ENCODE results near the gene TLN1. TPM values are rescaled to one million over a fixed set of nuclear protein-coding genes. Genes with fewer than 3 reads are reported as not detected.
A peak's percentile ranks its signal among the peaks of the same experiment; 100 is the strongest.

TLN1 gene
- polyA plus RNA-seq, 4 donors, result 82.1 to 103 (median 88.5) TPM

GRCh38 chr9:35758475-35759050 lies 26.6 kb upstream of the TLN1 start:
- DNase-seq, result no peak
- 35 to 43% (median 35%) methylated on average over 3 of the region's 3 CpGs for WGBS, 3 donors
- peaks cover 0 to 24% (median 3%) of the 10 kb centered on the region in 3 donors for H3K4me1 ChIP-seq (ENCODE audit: control insufficient read depth in 3 of 3, insufficient read depth in 2 of 3, low read depth in 1 of 3, low read length in 2 of 3)

DNA sequence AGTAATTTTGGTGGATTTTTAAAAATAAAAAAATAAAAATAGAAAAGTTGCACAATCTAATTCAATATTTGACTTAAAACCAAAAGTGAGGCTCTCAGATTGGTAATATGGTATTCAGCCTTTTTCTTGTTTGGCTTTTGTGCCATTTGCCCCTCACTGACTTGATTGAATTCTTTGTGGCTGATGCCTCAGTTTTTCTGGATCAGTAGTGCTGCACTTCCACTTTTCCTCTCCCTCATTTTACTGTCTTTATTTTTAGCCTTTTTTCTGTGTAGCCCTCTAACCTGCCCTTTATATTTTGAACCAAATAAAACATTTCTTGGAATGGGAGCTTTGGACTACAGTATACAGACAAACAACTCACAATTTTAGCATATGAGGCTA lies 25.9 kb upstream of the TLN1 start:
- no peak for DNase-seq
- Histone ChIP-seq H3K27ac (ENCODE audit: low read depth in 1 of 3, low read length in 2 of 3) (peak overlapping the region in 1 of 3 donors; percentile 99), H3K4me1 (ENCODE audit: control insufficient read depth in 3 of 3, insufficient read depth in 2 of 3, low read depth in 1 of 3, low read length in 2 of 3) (peaks cover 0 to 24% (median 3%) of the 10 kb centered on the region in 3 donors), H3K9me3 (ENCODE audit: control insufficient read depth in 2 of 2, insufficient read depth in 1 of 2, low read depth in 1 of 2, low read length in 1 of 2) (no peaks in the 10 kb centered on the region), H3K36me3 (ENCODE audit: control insufficient read depth in 3 of 3, insufficient read depth in 2 of 3, low read depth in 1 of 3, low read length in 3 of 3) (peaks cover 4 to 25% (median 7%) of the 10 kb centered on the region in 3 donors), H3K4me3 (ENCODE audit: low read depth in 1 of 3, low read length in 3 of 3) (peak overlapping the region in 2 of 3 donors; percentile 74 to 89), H3K27me3 (ENCODE audit: control insufficient read depth in 3 of 3, insufficient read depth in 3 of 3, low read length in 3 of 3) (no peaks in the 10 kb centered on the region)
- FAIRE-seq, result no peak

More at GRCh38 chr9:35758475-35759050, 26.6 kb upstream of the TLN1 start:
- no peak overlapping the region for H3K4me3 ChIP-seq (ENCODE audit: low read depth in 1 of 3, low read length in 3 of 3)
- H3K36me3 ChIP-seq (ENCODE audit: control insufficient read depth in 3 of 3, insufficient read depth in 2 of 3, low read depth in 1 of 3, low read length in 3 of 3), result peaks cover 0 to 19% (median 2%) of the 10 kb centered on the region in 3 donors
- H3K9me3 ChIP-seq (ENCODE audit: control insufficient read depth in 2 of 2, insufficient read depth in 1 of 2, low read depth in 1 of 2, low read length in 1 of 2), result no peaks in the 10 kb centered on the region
- no peaks in the 10 kb centered on the region for H3K27me3 ChIP-seq (ENCODE audit: control insufficient read depth in 3 of 3, insufficient read depth in 3 of 3, low read length in 3 of 3)
- H3K27ac ChIP-seq (ENCODE audit: low read depth in 1 of 3, low read length in 2 of 3), result peak overlapping the region in 1 of 3 donors; percentile 99
- no peak for FAIRE-seq

- H3K9me3 ChIP-seq (ENCODE audit: control insufficient read depth in 2 of 2, insufficient read depth in 1 of 2, low read depth in 1 of 2, low read length in 1 of 2), result no peaks in the 10 kb centered on the region
- FAIRE-seq (no peak), DNase-seq (peak; percentile 67 to 90)
- H3K27me3 ChIP-seq (ENCODE audit: control insufficient read depth in 3 of 3, insufficient read depth in 3 of 3, low read length in 3 of 3), result no peaks in the 10 kb centered on the region
- H3K4me3 ChIP-seq (ENCODE audit: low read depth in 1 of 3, low read length in 3 of 3), result peak overlapping the region; percentile 71 to 89 (median 74)
- peak overlapping the region; percentile 86 to 99 (median 95) for H3K27ac ChIP-seq (ENCODE audit: low read depth in 1 of 3, low read length in 2 of 3)
- WGBS, 3 donors, result 0 to 2% (median 2%) methylated on average over 20 of the region's 20 CpGs
- peaks cover 0 to 24% (median 3%) of the 10 kb centered on the region in 3 donors for H3K4me1 ChIP-seq (ENCODE audit: control insufficient read depth in 3 of 3, insufficient read depth in 2 of 3, low read depth in 1 of 3, low read length in 2 of 3)
- H3K36me3 ChIP-seq (ENCODE audit: control insufficient read depth in 3 of 3, insufficient read depth in 2 of 3, low read depth in 1 of 3, low read length in 3 of 3), result peaks cover 4 to 30% (median 11%) of the 10 kb centered on the region in 3 donors
Observed at GRCh38 chr9:35757226-35757891, 25.4 kb upstream of the TLN1 start.

DNA sequence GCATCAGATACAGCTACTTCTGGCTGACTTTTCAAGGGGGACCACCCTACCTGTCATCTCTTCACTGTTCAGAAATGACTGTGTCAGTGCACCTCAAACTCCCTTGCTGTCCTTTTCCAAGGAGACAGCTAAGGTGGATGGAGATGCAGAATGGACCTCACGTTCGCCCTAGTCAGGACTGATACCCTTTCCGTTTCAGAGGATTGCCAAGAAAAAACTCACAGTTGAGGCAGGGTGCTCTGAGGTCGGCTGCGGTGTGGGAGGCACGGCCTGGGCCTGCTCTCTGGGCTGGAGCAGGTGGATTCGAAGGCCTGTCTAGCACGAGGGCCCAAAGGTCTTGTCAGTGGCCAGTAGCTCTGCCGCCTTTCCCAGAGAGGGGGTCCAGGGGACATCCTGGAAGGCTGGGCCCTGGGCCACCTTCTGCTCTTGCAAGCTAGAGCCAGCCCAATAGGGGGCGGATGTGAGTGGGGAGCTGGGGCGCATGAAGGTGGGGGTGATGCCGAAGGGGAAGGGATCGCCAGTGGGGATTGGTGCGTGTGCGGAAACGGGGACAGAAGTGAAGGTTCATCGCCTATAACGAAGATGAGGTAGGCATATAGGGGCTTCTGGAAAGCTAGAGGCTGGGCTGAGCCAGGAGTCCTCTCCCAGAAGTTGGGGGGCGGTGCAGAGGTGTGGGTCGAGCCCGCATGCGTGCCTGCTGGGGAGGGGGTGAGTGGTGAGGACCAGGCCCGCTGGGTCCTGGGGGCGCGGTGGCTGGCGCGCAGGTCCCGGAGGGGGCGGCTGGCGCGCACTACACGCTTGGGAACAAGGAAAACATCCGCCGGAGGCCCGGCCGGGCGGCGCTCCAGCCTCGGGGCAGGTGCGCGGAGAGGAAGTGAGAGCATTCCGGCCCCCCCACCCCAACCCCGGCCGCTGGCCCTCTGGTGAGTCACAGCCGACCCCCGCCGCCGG lies 24.6 kb upstream of the TLN1 start:
- DNase-seq (peak; percentile 82 to 91), FAIRE-seq (no peak)
- WGBS, 3 donors, result 8 to 14% (median 8%) methylated on average over 25 to 48 of the region's 48 CpGs
- H3K4me3 ChIP-seq (ENCODE audit: low read depth in 1 of 3, low read length in 3 of 3), result peak overlapping the region; percentile 71 to 89 (median 74)
- peaks cover 4 to 35% (median 13%) of the 10 kb centered on the region in 3 donors for H3K36me3 ChIP-seq (ENCODE audit: control insufficient read depth in 3 of 3, insufficient read depth in 2 of 3, low read depth in 1 of 3, low read length in 3 of 3)
- H3K27ac ChIP-seq (ENCODE audit: low read depth in 1 of 3, low read length in 2 of 3), result peak overlapping the region; percentile 86 to 99 (median 95)
- no peaks in the 10 kb centered on the region for H3K9me3 ChIP-seq (ENCODE audit: control insufficient read depth in 2 of 2, insufficient read depth in 1 of 2, low read depth in 1 of 2, low read length in 1 of 2)
- H3K4me1 ChIP-seq (ENCODE audit: control insufficient read depth in 3 of 3, insufficient read depth in 2 of 3, low read depth in 1 of 3, low read length in 2 of 3), result peaks cover 0 to 24% (median 3%) of the 10 kb centered on the region in 3 donors
- no peaks in the 10 kb centered on the region for H3K27me3 ChIP-seq (ENCODE audit: control insufficient read depth in 3 of 3, insufficient read depth in 3 of 3, low read length in 3 of 3)

DNA sequence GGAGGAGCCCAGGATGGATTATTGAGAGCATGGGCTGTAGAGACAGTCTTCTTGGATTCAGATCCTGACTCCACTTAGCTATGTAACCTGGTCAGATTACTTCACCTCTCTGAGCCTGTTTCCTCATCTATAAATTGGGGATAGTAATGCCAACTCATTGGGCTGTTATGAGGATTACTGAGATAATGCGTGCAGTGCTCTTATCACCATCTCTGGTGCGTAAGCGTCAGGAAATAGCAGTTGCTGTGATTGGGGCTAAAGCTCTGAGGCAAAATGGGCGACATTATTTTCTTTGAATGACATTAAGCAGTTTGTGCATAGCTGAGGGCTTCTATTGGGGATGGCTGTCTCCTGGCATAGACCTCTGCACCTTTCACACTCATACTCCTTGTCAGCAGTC lies 23.1 kb upstream of the TLN1 start:
- WGBS, 3 donors, result 71 to 91% (median 77%) methylated on average over 4 of the region's 4 CpGs
- H3K36me3 ChIP-seq (ENCODE audit: control insufficient read depth in 3 of 3, insufficient read depth in 2 of 3, low read depth in 1 of 3, low read length in 3 of 3), result peaks cover 4 to 43% (median 13%) of the 10 kb centered on the region in 3 donors
- peaks cover 0 to 21% (median 3%) of the 10 kb centered on the region in 3 donors for H3K4me1 ChIP-seq (ENCODE audit: control insufficient read depth in 3 of 3, insufficient read depth in 2 of 3, low read depth in 1 of 3, low read length in 2 of 3)

DNA sequence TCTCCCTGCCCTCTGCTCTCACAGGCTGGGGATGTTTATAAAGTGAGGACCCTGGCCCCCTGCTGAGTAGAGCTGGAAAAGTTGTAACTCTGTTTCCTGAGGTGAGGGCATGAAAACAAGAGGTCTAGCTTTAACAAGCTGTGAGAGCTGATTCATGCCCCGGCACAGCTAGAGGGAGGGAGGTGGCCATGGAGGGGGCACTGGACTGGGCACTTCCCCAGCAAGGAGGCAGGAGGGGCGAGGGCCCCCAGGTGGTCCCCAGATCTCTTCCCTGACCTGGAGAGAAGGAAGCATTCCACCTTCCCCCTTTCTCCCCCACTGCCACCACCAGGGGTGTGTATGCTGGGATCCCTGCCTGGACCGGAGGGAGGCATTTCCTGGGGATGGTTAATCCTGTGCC lies 22.3 kb upstream of the TLN1 start, which contains the start of gene MSMP:
Gene MSMP, minus strand, starts transcription at position 13 of the 400 bp plus-strand sequence. CDS start 147 bp downstream, outside the sequence.
- DNase-seq, result no peak
- no peak within 1 kb of the TSS for H3K27ac ChIP-seq (ENCODE audit: low read depth in 1 of 3, low read length in 2 of 3)
- H3K36me3 ChIP-seq (ENCODE audit: control insufficient read depth in 3 of 3, insufficient read depth in 2 of 3, low read depth in 1 of 3, low read length in 3 of 3), result peaks cover 4 to 43% (median 13%) of the 10 kb centered on the region in 3 donors
- H3K27me3 ChIP-seq (ENCODE audit: control insufficient read depth in 3 of 3, insufficient read depth in 3 of 3, low read length in 3 of 3), result no peaks in the 10 kb centered on the region
- 53 to 61% (median 56%) methylated on average over 3 of the region's 3 CpGs for WGBS, 3 donors
- FAIRE-seq, result no peak
- H3K4me3 ChIP-seq (ENCODE audit: low read depth in 1 of 3, low read length in 3 of 3), result no peak within 1 kb of the TSS
- H3K9me3 ChIP-seq (ENCODE audit: control insufficient read depth in 2 of 2, insufficient read depth in 1 of 2, low read depth in 1 of 2, low read length in 1 of 2), result no peaks in the 10 kb centered on the region
- peaks cover 0 to 23% (median 3%) of the 10 kb centered on the region in 3 donors for H3K4me1 ChIP-seq (ENCODE audit: control insufficient read depth in 3 of 3, insufficient read depth in 2 of 3, low read depth in 1 of 3, low read length in 2 of 3)

More for the DNA sequence above, 23.1 kb upstream of the TLN1 start:
- no peak overlapping the region for H3K4me3 ChIP-seq (ENCODE audit: low read depth in 1 of 3, low read length in 3 of 3)
- H3K27me3 ChIP-seq (ENCODE audit: control insufficient read depth in 3 of 3, insufficient read depth in 3 of 3, low read length in 3 of 3), result no peaks in the 10 kb centered on the region
- no peaks in the 10 kb centered on the region for H3K9me3 ChIP-seq (ENCODE audit: control insufficient read depth in 2 of 2, insufficient read depth in 1 of 2, low read depth in 1 of 2, low read length in 1 of 2)
- no peak for DNase-seq
- FAIRE-seq, result no peak
- no peak overlapping the region for H3K27ac ChIP-seq (ENCODE audit: low read depth in 1 of 3, low read length in 2 of 3)

GRCh38 chr9:35753466-35753865 lies 21.5 kb upstream of the TLN1 start:
- Histone ChIP-seq H3K27me3 (ENCODE audit: control insufficient read depth in 3 of 3, insufficient read depth in 3 of 3, low read length in 3 of 3) (no peaks in the 10 kb centered on the region), H3K36me3 (ENCODE audit: control insufficient read depth in 3 of 3, insufficient read depth in 2 of 3, low read depth in 1 of 3, low read length in 3 of 3) (peaks cover 4 to 46% (median 13%) of the 10 kb centered on the region in 3 donors)
- 92 to 93% (median 92%) methylated on average over 5 of the region's 5 CpGs for WGBS, 3 donors

DNA sequence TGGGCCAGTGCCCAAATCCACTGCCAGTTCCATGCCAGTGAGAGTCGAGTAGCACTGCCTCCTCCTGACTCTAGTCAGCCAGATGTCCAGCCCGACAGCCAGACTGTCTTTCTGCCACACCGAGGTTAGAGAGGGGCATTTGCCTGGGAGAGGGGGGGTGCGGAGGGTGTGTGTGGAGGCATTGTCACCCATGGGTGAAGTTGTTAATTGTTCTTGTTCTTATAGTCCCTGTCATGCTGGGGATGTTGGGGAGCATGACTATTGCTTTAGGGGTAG lies 18.2 kb upstream of the TLN1 start:
- FAIRE-seq (no peak), DNase-seq (no peak)

More at GRCh38 chr9:35753466-35753865, 21.5 kb upstream of the TLN1 start:
- DNase-seq (no peak), FAIRE-seq (no peak)
- no peak overlapping the region for H3K27ac ChIP-seq (ENCODE audit: low read depth in 1 of 3, low read length in 2 of 3)
- H3K9me3 ChIP-seq (ENCODE audit: control insufficient read depth in 2 of 2, insufficient read depth in 1 of 2, low read depth in 1 of 2, low read length in 1 of 2), result no peaks in the 10 kb centered on the region
- peaks cover 0 to 15% (median 1%) of the 10 kb centered on the region in 3 donors for H3K4me1 ChIP-seq (ENCODE audit: control insufficient read depth in 3 of 3, insufficient read depth in 2 of 3, low read depth in 1 of 3, low read length in 2 of 3)
- no peak overlapping the region for H3K4me3 ChIP-seq (ENCODE audit: low read depth in 1 of 3, low read length in 3 of 3)

More for the DNA sequence above, 18.2 kb upstream of the TLN1 start:
- Histone ChIP-seq H3K36me3 (ENCODE audit: control insufficient read depth in 3 of 3, insufficient read depth in 2 of 3, low read depth in 1 of 3, low read length in 3 of 3) (peaks cover 4 to 43% (median 13%) of the 10 kb centered on the region in 3 donors), H3K4me1 (ENCODE audit: control insufficient read depth in 3 of 3, insufficient read depth in 2 of 3, low read depth in 1 of 3, low read length in 2 of 3) (peaks cover 0 to 15% (median 11%) of the 10 kb centered on the region in 3 donors), H3K4me3 (ENCODE audit: low read depth in 1 of 3, low read length in 3 of 3) (peak overlapping the region in 2 of 3 donors; percentile 67 to 99), H3K27ac (ENCODE audit: low read depth in 1 of 3, low read length in 2 of 3) (peak overlapping the region; percentile 88 to 99 (median 94)), H3K27me3 (ENCODE audit: control insufficient read depth in 3 of 3, insufficient read depth in 3 of 3, low read length in 3 of 3) (no peaks in the 10 kb centered on the region), H3K9me3 (ENCODE audit: control insufficient read depth in 2 of 2, insufficient read depth in 1 of 2, low read depth in 1 of 2, low read length in 1 of 2) (no peaks in the 10 kb centered on the region)
- 59 to 66% (median 62%) methylated on average over 4 of the region's 4 CpGs for WGBS, 3 donors
